ENCODE measurements around the gene PCDHA1.

GRCh38 chr5:140973550-140973949 lies 187.6 kb downstream of the PCDHA1 start:
- TF ChIP-seq POLR2A (IDR thresholded peaks at IDR 0.05): no peak
- TF ChIP-seq, protein P1, sequence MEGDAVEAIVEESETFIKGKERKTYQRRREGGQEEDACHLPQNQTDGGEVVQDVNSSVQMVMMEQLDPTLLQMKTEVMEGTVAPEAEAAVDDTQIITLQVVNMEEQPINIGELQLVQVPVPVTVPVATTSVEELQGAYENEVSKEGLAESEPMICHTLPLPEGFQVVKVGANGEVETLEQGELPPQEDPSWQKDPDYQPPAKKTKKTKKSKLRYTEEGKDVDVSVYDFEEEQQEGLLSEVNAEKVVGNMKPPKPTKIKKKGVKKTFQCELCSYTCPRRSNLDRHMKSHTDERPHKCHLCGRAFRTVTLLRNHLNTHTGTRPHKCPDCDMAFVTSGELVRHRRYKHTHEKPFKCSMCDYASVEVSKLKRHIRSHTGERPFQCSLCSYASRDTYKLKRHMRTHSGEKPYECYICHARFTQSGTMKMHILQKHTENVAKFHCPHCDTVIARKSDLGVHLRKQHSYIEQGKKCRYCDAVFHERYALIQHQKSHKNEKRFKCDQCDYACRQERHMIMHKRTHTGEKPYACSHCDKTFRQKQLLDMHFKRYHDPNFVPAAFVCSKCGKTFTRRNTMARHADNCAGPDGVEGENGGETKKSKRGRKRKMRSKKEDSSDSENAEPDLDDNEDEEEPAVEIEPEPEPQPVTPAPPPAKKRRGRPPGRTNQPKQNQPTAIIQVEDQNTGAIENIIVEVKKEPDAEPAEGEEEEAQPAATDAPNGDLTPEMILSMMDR (IDR thresholded peaks at IDR 0.05): no peak
- no peak for TF ChIP-seq EP300 (IDR thresholded peaks at IDR 0.05)
